H9 (cell line): ENCODE results near the gene TRAPPC8. TPM values are rescaled to one million over a fixed set of nuclear protein-coding genes. Genes with fewer than 3 reads are reported as not detected.
"Not testable (repeated sequence)": the region's sequence is repeated elsewhere in the genome, so short reads cannot be mapped to it uniquely, and the experiment has no call there.

Source experiments
- DNase-seq: peaks from one replicate; pipeline ENCODE4 v3.0.0-alpha.2; 2017
- H2AFZ ChIP-seq: one replicate; pipeline ENCODE4 v1.6.1; 2013; ENCODE audit warnings: mild to moderate bottlenecking, low read length, control low read depth, moderate library complexity
- H2AK5ac ChIP-seq: 2 replicates; pipeline ENCODE4 v1.6.1; 2013; ENCODE audit warnings: low read length, control low read depth, mixed read lengths; ENCODE audit not compliant: insufficient read length
- H2BK120ac ChIP-seq: one replicate; pipeline ENCODE4 v1.6.1; 2013; ENCODE audit warnings: low read depth, mild to moderate bottlenecking, low read length, control low read depth, inconsistent platforms; ENCODE audit not compliant: poor library complexity, severe bottlenecking
- H2BK12ac ChIP-seq: 2 replicates; pipeline ENCODE4 v1.6.1; 2013; ENCODE audit warnings: low read length, control low read depth, mixed read lengths, low read depth; ENCODE audit not compliant: insufficient read length
- H2BK15ac ChIP-seq: 2 replicates; pipeline ENCODE4 v1.6.1; 2013; ENCODE audit warnings: low read depth, low read length, control low read depth
- H2BK20ac ChIP-seq: one replicate; pipeline ENCODE4 v1.6.1; 2013; ENCODE audit warnings: low read depth, mild to moderate bottlenecking, low read length, control low read depth, inconsistent platforms; ENCODE audit not compliant: poor library complexity, severe bottlenecking
- H2BK5ac ChIP-seq: 2 replicates; pipeline ENCODE4 v1.6.1; 2013; ENCODE audit warnings: low read length, control low read depth, mixed read lengths; ENCODE audit not compliant: insufficient read length
- H3K14ac ChIP-seq: 2 replicates; pipeline ENCODE4 v1.6.1; 2013; ENCODE audit warnings: low read length, control low read depth; ENCODE audit not compliant: insufficient read depth
- H3K18ac ChIP-seq: 2 replicates; pipeline ENCODE4 v1.6.1; 2013; ENCODE audit warnings: low read depth, mild to moderate bottlenecking, mixed read lengths, low read length, control low read depth; ENCODE audit not compliant: insufficient read length
- H3K23ac ChIP-seq: 2 replicates; pipeline ENCODE4 v1.6.1; 2013; ENCODE audit warnings: low read length, control low read depth, mixed read lengths, low read depth; ENCODE audit not compliant: insufficient read length
- H3K23me2 ChIP-seq: 2 replicates; pipeline ENCODE4 v1.6.1; 2013; ENCODE audit warnings: low read depth, mild to moderate bottlenecking, mixed read lengths, low read length, control low read depth; ENCODE audit not compliant: insufficient read length, poor library complexity, severe bottlenecking
- H3K27ac ChIP-seq: 2 replicates; pipeline ENCODE4 v1.5.1; 2013; ENCODE audit warnings: low read length, control low read depth, mixed read lengths, low read depth; ENCODE audit not compliant: insufficient read length
- H3K27me3 ChIP-seq: 2 replicates; pipeline ENCODE4 v1.6.1; 2013; ENCODE audit warnings: low read length, control low read depth, inconsistent platforms; ENCODE audit not compliant: insufficient read depth
- H3K4ac ChIP-seq: 2 replicates; pipeline ENCODE4 v1.6.1; 2013; ENCODE audit warnings: low read depth, mild to moderate bottlenecking, control low read depth, inconsistent platforms, low read length, moderate library complexity
- H3K4me1 ChIP-seq: 2 replicates; pipeline ENCODE4 v1.6.1; 2013; ENCODE audit warnings: low read length, control low read depth, inconsistent platforms; ENCODE audit not compliant: insufficient read depth
- H3K4me2 ChIP-seq: 2 replicates; pipeline ENCODE4 v1.6.1; 2013; ENCODE audit warnings: low read length, control low read depth, mixed read lengths; ENCODE audit not compliant: insufficient read length, insufficient read depth
- H3K56ac ChIP-seq: 2 replicates; pipeline ENCODE4 v1.6.1; 2013; ENCODE audit warnings: low read depth, mild to moderate bottlenecking, mixed read lengths, low read length, control low read depth; ENCODE audit not compliant: insufficient read length
- H3K79me1 ChIP-seq: 2 replicates; pipeline ENCODE4 v1.6.1; 2013; ENCODE audit warnings: low read depth, mild to moderate bottlenecking, moderate library complexity, low read length, control low read depth, inconsistent platforms; ENCODE audit not compliant: insufficient read depth, poor library complexity, severe bottlenecking
- H3K79me2 ChIP-seq: 2 replicates; pipeline ENCODE4 v1.6.1; 2013; ENCODE audit warnings: low read length, control low read depth, inconsistent platforms; ENCODE audit not compliant: insufficient read depth
- H3K9ac ChIP-seq: 2 replicates; pipeline ENCODE4 v1.6.1; 2013; ENCODE audit warnings: low read length, control low read depth, mixed read lengths; ENCODE audit not compliant: insufficient read length; ENCODE audit errors: extremely low read depth
- H3K9me3 ChIP-seq: one replicate; pipeline ENCODE4 v1.6.1; 2013; ENCODE audit warnings: low read depth, low read length, inconsistent platforms; ENCODE audit not compliant: control insufficient read depth
- H3T11ph ChIP-seq: one replicate; pipeline ENCODE4 v1.6.1; 2013; ENCODE audit warnings: mild to moderate bottlenecking, low read length, control low read depth, inconsistent platforms
- H4K20me1 ChIP-seq: one replicate; pipeline ENCODE4 v1.6.1; 2013; ENCODE audit not compliant: control insufficient read depth, insufficient read length, insufficient read depth
- H4K5ac ChIP-seq: 2 replicates; pipeline ENCODE4 v1.6.1; 2013; ENCODE audit warnings: low read depth, mild to moderate bottlenecking, mixed read lengths, low read length, control low read depth; ENCODE audit not compliant: insufficient read length
- H4K8ac ChIP-seq: replicated peaks from 2 replicates; pipeline ENCODE4 v1.6.1; 2013; ENCODE audit warnings: low read length, control low read depth, mixed read lengths, low read depth; ENCODE audit not compliant: insufficient read length
- H4K91ac ChIP-seq: 2 replicates; pipeline ENCODE4 v1.6.1; 2013; ENCODE audit warnings: low read depth, mild to moderate bottlenecking, moderate library complexity, mixed read lengths, low read length, control low read depth; ENCODE audit not compliant: insufficient read length
- H3K27ac Mint-ChIP-seq, 3 experiments: 2 replicates in 2 of 3; 3 replicates in 1 of 3; pipeline ENCODE4 v1.8.0; 2020 to 2021; ENCODE audit warnings: mixed read lengths in 3 of 3, mild to moderate bottlenecking in 1 of 3, moderate library complexity in 1 of 3
- H3K27me3 Mint-ChIP-seq: 2 replicates; pipeline ENCODE4 v1.8.0; 2021; ENCODE audit warnings: low read depth, mild to moderate bottlenecking, moderate library complexity, mixed read lengths
- H3K36me3 Mint-ChIP-seq, 3 experiments: 2 replicates in 2 of 3; 3 replicates in 1 of 3; pipeline ENCODE4 v1.8.0; 2020 to 2021; ENCODE audit warnings: low read depth in 3 of 3, mixed read lengths in 3 of 3; ENCODE audit not compliant: insufficient read depth in 1 of 3
- H3K4me1 Mint-ChIP-seq, 2 experiments: 2 replicates each; pipeline ENCODE4 v1.8.0; 2020; ENCODE audit warnings: mixed read lengths in 2 of 2
- H3K4me3 Mint-ChIP-seq, 2 experiments: 2 replicates in 1 of 2; 3 replicates in 1 of 2; pipeline ENCODE4 v1.8.0; 2020 to 2021; ENCODE audit warnings: mild to moderate bottlenecking in 2 of 2, mixed read lengths in 2 of 2, moderate library complexity in 1 of 2
- H3K9me3 Mint-ChIP-seq, 2 experiments: 2 replicates in 1 of 2; 3 replicates in 1 of 2; pipeline ENCODE4 v1.8.0; 2020; ENCODE audit warnings: mild to moderate bottlenecking in 2 of 2, mixed read lengths in 2 of 2, moderate library complexity in 1 of 2
- CTCF ChIP-seq: fragments of 200-600 bp; sonication (generic); conservative IDR thresholded peaks from 3 replicates; pipeline ENCODE4 v1.8.0; 2021; ENCODE audit warnings: antibody characterized with exemption, mild to moderate bottlenecking
- WGBS: extraction: QIAGEN DNeasy Blood & Tissue Kit; methylation state at CpG from one replicate; pipeline ENCODE4 v1.1.7; 2013; ENCODE audit warnings: missing lambda C conversion rate, low lambda C conversion rate, mixed read lengths; ENCODE audit not compliant: insufficient read length; ENCODE audit errors: extremely low coverage; 5-methylcytosine and 5-hydroxymethylcytosine counted together
- total RNA-seq: library from RNA; stranded (reverse); gene quantifications from 2 replicates; pipeline ENCODE4 v1.2.1, GENCODE V29; 2021

Gene TRAPPC8
- total RNA-seq, 1 experiment from 2014 or later: 40.4 TPM

GRCh38 chr18:31920277-31920676 lies 22.7 kb downstream of the TRAPPC8 start:
- Histone ChIP-seq H3K23ac (no peak overlapping the region), H3K4ac (no peak overlapping the region), H2AFZ (no peak overlapping the region), H4K5ac (no peak overlapping the region), H3K4me1 (no peaks in the 10 kb centered on the region), H3K18ac (no peak overlapping the region), H3K27me3 (no peaks in the 10 kb centered on the region), H3K56ac (no peak overlapping the region), H3K23me2 (no peaks in the 10 kb centered on the region), H3K9ac (no peak overlapping the region), H4K20me1 (no peaks in the 10 kb centered on the region), H3K79me1 (peaks cover 2% of the 10 kb centered on the region), H3K4me2 (no peak overlapping the region), H3K27ac (no peak overlapping the region), H2BK15ac (no peak overlapping the region), H2BK20ac (no peak overlapping the region), H2BK12ac (no peak overlapping the region), H4K8ac (no peak overlapping the region), H3K14ac (no peak overlapping the region), H3T11ph (no peak overlapping the region), H3K9me3 (no peaks in the 10 kb centered on the region), H2BK5ac (no peak overlapping the region), H3K79me2 (no peaks in the 10 kb centered on the region; the same call in 1 of the 2 replicates), H2AK5ac (no peak overlapping the region), H4K91ac (no peak overlapping the region), H2BK120ac (no peak overlapping the region)
- Mint-ChIP-seq H3K9me3 (no peaks in the 10 kb centered on the region), H3K36me3 (peaks cover 4 to 44% (median 38%) of the 10 kb centered on the region in 3 experiments; a peak in 6 of 7 replicates), H3K4me1 (no peaks in the 10 kb centered on the region), H3K27me3 (no peaks in the 10 kb centered on the region), H3K27ac (no peak overlapping the region), H3K4me3 (no peak overlapping the region)
- no peak for TF ChIP-seq CTCF
- no CpG with 5 or more reads among the region's 3 CpGs for WGBS
- no peak for DNase-seq

GRCh38 chr18:31919366-31919765 lies 23.6 kb downstream of the TRAPPC8 start:
- H3K9me3 Mint-ChIP-seq, H3K4me1 ChIP-seq, H3K27ac ChIP-seq, H3K27me3 ChIP-seq, H3K23me2 ChIP-seq, H2BK120ac ChIP-seq, H2BK15ac ChIP-seq, H2BK20ac ChIP-seq, H3K18ac ChIP-seq, H3K4me3 Mint-ChIP-seq, H2AK5ac ChIP-seq, H2BK12ac ChIP-seq, H3K79me1 ChIP-seq, H3K27me3 Mint-ChIP-seq, H3K9me3 ChIP-seq, H4K8ac ChIP-seq, H4K5ac ChIP-seq, H3K27ac Mint-ChIP-seq, H3K14ac ChIP-seq, H3K23ac ChIP-seq, DNase-seq, H3T11ph ChIP-seq, H2AFZ ChIP-seq, H3K4ac ChIP-seq, H3K9ac ChIP-seq, H4K91ac ChIP-seq, H3K79me2 ChIP-seq, H4K20me1 ChIP-seq, H3K4me2 ChIP-seq, H3K4me1 Mint-ChIP-seq, H2BK5ac ChIP-seq, H3K56ac ChIP-seq: not testable (repeated sequence)
- H3K36me3 Mint-ChIP-seq: peaks cover 4 to 37% (median 36%) of the 10 kb centered on the region in 3 experiments; a peak in 6 of 7 replicates
- no CpG with 5 or more reads among the region's 5 CpGs for WGBS
